Gastroesophageal sphincter (tissue), 3 donors: ENCODE data around the gene FN1.

Source experiments
- POLR2A ChIP-seq, 2 donors: fragments of 450-650 bp; IDR thresholded peaks; one replicate each; pipeline ENCODE4 v1.6.1; 2017; ENCODE audit warnings: antibody characterized with exemption in 2 of 2, mild to moderate bottlenecking in 2 of 2, moderate library complexity in 1 of 2
- POLR2AphosphoS5 ChIP-seq: sonication (generic); formaldehyde crosslinking; IDR thresholded peaks from one replicate; pipeline ENCODE4 v1.6.1; 2017; ENCODE audit warnings: antibody characterized with exemption
- TF ChIP-seq, protein P1 (sequence below), 4 experiments: fragments of 200-600 bp in 2 of 4; fragments of 450-650 bp in 2 of 4; sonication (generic) in 1 of 4; IDR thresholded peaks; one replicate each; pipeline ENCODE4 v1.5.1; 2017 to 2019; ENCODE audit warnings: antibody characterized with exemption in 4 of 4, mild to moderate bottlenecking in 2 of 4, moderate library complexity in 2 of 4

GRCh38 chr2:215352602-215353001, 83.3 kb downstream of the FN1 start:
- TF ChIP-seq, protein P1, sequence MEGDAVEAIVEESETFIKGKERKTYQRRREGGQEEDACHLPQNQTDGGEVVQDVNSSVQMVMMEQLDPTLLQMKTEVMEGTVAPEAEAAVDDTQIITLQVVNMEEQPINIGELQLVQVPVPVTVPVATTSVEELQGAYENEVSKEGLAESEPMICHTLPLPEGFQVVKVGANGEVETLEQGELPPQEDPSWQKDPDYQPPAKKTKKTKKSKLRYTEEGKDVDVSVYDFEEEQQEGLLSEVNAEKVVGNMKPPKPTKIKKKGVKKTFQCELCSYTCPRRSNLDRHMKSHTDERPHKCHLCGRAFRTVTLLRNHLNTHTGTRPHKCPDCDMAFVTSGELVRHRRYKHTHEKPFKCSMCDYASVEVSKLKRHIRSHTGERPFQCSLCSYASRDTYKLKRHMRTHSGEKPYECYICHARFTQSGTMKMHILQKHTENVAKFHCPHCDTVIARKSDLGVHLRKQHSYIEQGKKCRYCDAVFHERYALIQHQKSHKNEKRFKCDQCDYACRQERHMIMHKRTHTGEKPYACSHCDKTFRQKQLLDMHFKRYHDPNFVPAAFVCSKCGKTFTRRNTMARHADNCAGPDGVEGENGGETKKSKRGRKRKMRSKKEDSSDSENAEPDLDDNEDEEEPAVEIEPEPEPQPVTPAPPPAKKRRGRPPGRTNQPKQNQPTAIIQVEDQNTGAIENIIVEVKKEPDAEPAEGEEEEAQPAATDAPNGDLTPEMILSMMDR (IDR thresholded peaks at IDR 0.05): no peak
- TF ChIP-seq POLR2A (IDR thresholded peaks at IDR 0.05): no peak
- no peak for TF ChIP-seq POLR2AphosphoS5
